A549 (cell line): Measurements from ENCODE around the gene AGXT. TPM values are rescaled to one million over a fixed set of nuclear protein-coding genes. Genes with fewer than 3 reads are reported as not detected.
A peak's percentile ranks its signal among the peaks of the same experiment; 100 is the strongest.

ENCODE experiments used
- ATAC-seq, 2 experiments: fragments of 200-7000 bp in 1 of 2; fragments of >200 bp in 1 of 2; cut with Nextera tagmentation in 1 of 2; cut with Tn5 transposase in 1 of 2; 3 replicates each; pipeline versions ENCODE4 v1.8.0 to v1.9.1; 2018 to 2020; ENCODE audit warnings: mild to moderate bottlenecking in 1 of 2, moderate library complexity in 1 of 2
- CTCF ChIA-PET: fragments of 300-600 bp; sonication (Branson Sonifier 250); formaldehyde crosslinking; extraction: SDS; loops from one replicate; lab custom pipeline; 2021; ENCODE audit warnings: antibody characterized with exemption, inconsistent platforms; lab: Yijun Ruan, JAX
- POLR2A ChIA-PET: fragments of 350-600 bp; formaldehyde crosslinking; extraction: SDS; loops from one replicate; lab custom pipeline; 2021; ENCODE audit warnings: antibody characterized with exemption, inconsistent platforms; lab: Yijun Ruan, JAX
- DNase-seq, 2 experiments: peaks; one replicate each; pipeline versions ENCODE4 v3.0.0 to v3.0.0-alpha.2; 2011 to 2016; ENCODE audit warnings: low read depth in 1 of 2, low spot score in 1 of 2
- FAIRE-seq: peaks from 2 replicates; lab custom pipeline; 2011; peaks lifted over from hg19 to GRCh38; lab: Jason Lieb, UNC
- H3K27ac ChIP-seq, 2 experiments: fragments of >200 bp; sonication (Bioruptor Twin); formaldehyde crosslinking; 3 replicates each; pipeline ENCODE4 v1.5.1; 2016 to 2017
- H3K4me1 ChIP-seq: fragments of >200 bp; sonication (Bioruptor Twin); formaldehyde crosslinking; 3 replicates; pipeline ENCODE4 v1.6.1; 2016
- H3K4me2 ChIP-seq: fragments of >200 bp; sonication (Bioruptor Twin); formaldehyde crosslinking; 3 replicates; pipeline ENCODE4 v1.6.1; 2016
- H3K4me3 ChIP-seq: fragments of >200 bp; sonication (Bioruptor Twin); formaldehyde crosslinking; 3 replicates; pipeline ENCODE4 v1.5.1; 2016
- H3K9me3 ChIP-seq: fragments of >200 bp; sonication (Bioruptor Twin); formaldehyde crosslinking; 3 replicates; pipeline ENCODE4 v1.6.1; 2016
- EP300 ChIP-seq, 2 experiments: fragments of >200 bp; sonication (Bioruptor Twin); formaldehyde crosslinking; IDR thresholded peaks; 2 replicates in 1 of 2; 3 replicates in 1 of 2; pipeline ENCODE4 v1.6.1; 2016 to 2017
- ESRRA ChIP-seq: fragments of 150-350 bp; IDR thresholded peaks from 2 replicates; pipeline ENCODE4 v1.6.1; 2014; ENCODE audit warnings: mild to moderate bottlenecking, low read length, borderline replicate concordance
- FOSB ChIP-seq: fragments of 250-450 bp; sonication (Bioruptor Pico); IDR thresholded peaks from 2 replicates; pipeline ENCODE4 v1.5.0; 2020; ENCODE audit warnings: mild to moderate bottlenecking, moderate library complexity
- FOSL2 ChIP-seq, 2 experiments: fragments of 450-650 bp in 1 of 2; fragments of >200 bp in 1 of 2; sonication (Bioruptor Twin) in 1 of 2; formaldehyde crosslinking; IDR thresholded peaks; 2 replicates each; pipeline versions ENCODE4 v1.5.0 to v1.6.1; 2016 to 2020; ENCODE audit warnings: mild to moderate bottlenecking in 1 of 2, moderate library complexity in 1 of 2
- FOXS1 ChIP-seq: fragments of 250-450 bp; sonication (Bioruptor Pico); IDR thresholded peaks from 2 replicates; pipeline ENCODE4 v1.5.0; 2020; ENCODE audit warnings: mild to moderate bottlenecking, moderate library complexity
- HMGXB4 ChIP-seq: fragments of 250-450 bp; sonication (Bioruptor Pico); IDR thresholded peaks from 2 replicates; pipeline ENCODE4 v1.5.0; 2021; ENCODE audit warnings: mild to moderate bottlenecking, moderate library complexity, borderline replicate concordance
- HOXB13 ChIP-seq: fragments of 250-450 bp; sonication (Bioruptor Pico); IDR thresholded peaks from 2 replicates; pipeline ENCODE4 v1.5.0; 2020; ENCODE audit warnings: low read depth, mild to moderate bottlenecking, moderate library complexity
- HOXB5 ChIP-seq: fragments of 250-450 bp; sonication (Bioruptor Pico); IDR thresholded peaks from 2 replicates; pipeline ENCODE4 v1.5.0; 2020; ENCODE audit warnings: mild to moderate bottlenecking, moderate library complexity
- JUN ChIP-seq, 2 experiments: fragments of >200 bp; sonication (Bioruptor Twin); formaldehyde crosslinking; IDR thresholded peaks; 2 replicates in 1 of 2; 3 replicates in 1 of 2; pipeline ENCODE4 v1.6.1; 2016 to 2017
- KDM5A ChIP-seq: fragments of 200-600 bp; sonication (generic); IDR thresholded peaks from 2 replicates; pipeline ENCODE4 v1.6.1; 2016; ENCODE audit warnings: antibody characterized with exemption, mild to moderate bottlenecking
- MAFK ChIP-seq: fragments of 450-650 bp; IDR thresholded peaks from 2 replicates; pipeline ENCODE4 v1.6.1; 2014; ENCODE audit not compliant: partially characterized antibody
- MAZ ChIP-seq: fragments of 150-350 bp; IDR thresholded peaks from 2 replicates; pipeline ENCODE4 v1.6.1; 2014; ENCODE audit warnings: antibody characterized with exemption, low read depth, low read length, borderline replicate concordance
- MYC ChIP-seq: IDR thresholded peaks from 2 replicates; pipeline ENCODE4 v1.6.1; 2012; ENCODE audit warnings: mild to moderate bottlenecking, inconsistent platforms, low read length, improper control_type of control experiment, borderline replicate concordance
- NFE2L2 ChIP-seq: fragments of 150-350 bp; conservative IDR thresholded peaks from 2 replicates; pipeline ENCODE4 v1.6.1; 2014; ENCODE audit warnings: low read length
- NR3C1 ChIP-seq: fragments of >200 bp; sonication (Bioruptor Twin); formaldehyde crosslinking; IDR thresholded peaks from 3 replicates; pipeline ENCODE4 v1.6.1; 2017
- PHF8 ChIP-seq: fragments of 200-600 bp; sonication (generic); IDR thresholded peaks from 2 replicates; pipeline ENCODE4 v1.6.1; 2016; ENCODE audit warnings: low read depth, mild to moderate bottlenecking, antibody characterized with exemption, moderate library complexity, borderline replicate concordance
- POLR2A ChIP-seq: IDR thresholded peaks from 2 replicates; pipeline ENCODE4 v1.6.1; 2012; ENCODE audit warnings: mild to moderate bottlenecking, low read length
- RCOR1 ChIP-seq: fragments of 150-350 bp; IDR thresholded peaks from 2 replicates; pipeline ENCODE4 v1.6.1; 2014; ENCODE audit warnings: antibody characterized with exemption, low read length, low read depth
- REST ChIP-seq: fragments of 200-600 bp; sonication (generic); IDR thresholded peaks from 2 replicates; pipeline ENCODE4 v1.6.1; 2016; ENCODE audit warnings: antibody characterized with exemption, mild to moderate bottlenecking, moderate library complexity
- RFX5 ChIP-seq: fragments of 450-650 bp; IDR thresholded peaks from 2 replicates; pipeline ENCODE4 v1.7.1; 2014; ENCODE audit warnings: antibody characterized with exemption, mild to moderate bottlenecking, moderate library complexity
- TFCP2L1 ChIP-seq: fragments of 250-450 bp; sonication (Bioruptor Pico); IDR thresholded peaks from 2 replicates; pipeline ENCODE4 v1.5.0; 2021; ENCODE audit warnings: mild to moderate bottlenecking
- TP53 ChIP-seq: fragments of 250-450 bp; sonication (Bioruptor Pico); IDR thresholded peaks from 2 replicates; pipeline ENCODE4 v1.5.0; 2021; ENCODE audit warnings: mild to moderate bottlenecking, moderate library complexity
- ZFP36 ChIP-seq: fragments of 450-650 bp; IDR thresholded peaks from 2 replicates; pipeline ENCODE4 v1.6.1; 2014; ENCODE audit warnings: borderline replicate concordance; ENCODE audit not compliant: partially characterized antibody
- ZSCAN20 ChIP-seq: fragments of 250-450 bp; sonication (Bioruptor Pico); IDR thresholded peaks from 2 replicates; pipeline ENCODE4 v1.8.0; 2022; ENCODE audit warnings: mild to moderate bottlenecking, moderate library complexity
- WGBS: methylation state at CpG from one replicate; pipeline ENCODE4 v1.1.6; 2017; ENCODE audit errors: missing lambda C conversion rate; 5-methylcytosine and 5-hydroxymethylcytosine counted together
- polyA plus RNA-seq, 4 experiments: library from polyadenylated mRNA; depleted of rRNA in 3 of 4; stranded (reverse); fragments of >200 nt; fragmentation: RNase III in 1 of 4; extraction: RNeasy Plus Mini Kit Qiagen cat#74134 plus additional on column Dnase treatment in 1 of 4; gene quantifications; 2 replicates in 3 of 4; 3 replicates in 1 of 4; pipeline ENCODE4 v1.2.3, GENCODE V29; 2011 to 2017
- TF ChIP-seq, protein P1 (sequence below): IDR thresholded peaks from 2 replicates; pipeline ENCODE4 v1.6.1; 2012
- TF ChIP-seq, protein P2 (sequence below): fragments of 450-650 bp; IDR thresholded peaks from 2 replicates; pipeline ENCODE4 v1.6.1; 2014; ENCODE audit warnings: antibody characterized with exemption

Gene AGXT
- polyA plus RNA-seq, 2 of the 4 experiments (the other 2 are of a cell fraction): not detected

DNA sequence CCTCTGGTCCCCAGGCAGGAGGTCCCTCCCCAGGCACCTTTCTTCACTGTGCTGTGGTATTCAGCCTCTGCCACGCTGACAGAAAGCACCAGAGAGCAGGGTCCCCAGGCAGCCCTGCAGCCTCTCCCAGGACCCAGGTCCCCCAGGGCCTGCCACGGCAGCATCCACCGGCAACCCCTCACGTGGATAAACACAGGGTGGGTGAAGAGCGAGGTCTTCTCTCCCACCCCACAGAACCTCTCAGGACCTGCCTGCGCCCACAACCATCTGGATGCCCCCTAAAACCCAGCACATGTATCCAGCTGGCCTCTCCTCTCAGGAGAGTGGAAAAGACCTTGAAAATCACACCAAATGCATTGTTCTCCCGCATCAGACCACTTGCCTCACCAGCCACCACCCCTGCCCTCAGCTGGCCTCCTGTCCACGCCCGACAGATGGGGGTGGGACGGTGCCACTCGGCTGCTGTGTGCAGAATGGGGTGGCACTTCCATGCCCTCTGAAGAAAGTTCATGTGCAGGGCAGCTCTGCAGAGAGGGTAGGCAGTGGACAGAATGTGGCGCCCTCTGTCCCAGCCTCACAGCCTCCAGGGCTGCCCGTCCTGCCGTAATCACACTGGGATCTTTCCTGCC lies 33.5 kb downstream of the AGXT start:
- FAIRE-seq: no peak
- TF ChIP-seq ZFP36 (no peak), MAZ (no peak), TFCP2L1 (CRISPR knock-in tag) (no peak), HMGXB4 (CRISPR knock-in tag) (no peak), FOSB (CRISPR knock-in tag) (no peak), EP300 (IDR thresholded peaks at IDR 0.05) (no peak), TP53 (CRISPR knock-in tag) (no peak), FOSL2 (IDR thresholded peaks at IDR 0.05) (no peak), FOSL2 (CRISPR knock-in tag; IDR thresholded peaks at IDR 0.05) (no peak), JUN (IDR thresholded peaks at IDR 0.05) (no peak), RCOR1 (no peak), HOXB5 (no peak), PHF8 (no peak), NR3C1 (no peak), ESRRA (no peak), MAFK (no peak)
- TF ChIP-seq, protein P1, sequence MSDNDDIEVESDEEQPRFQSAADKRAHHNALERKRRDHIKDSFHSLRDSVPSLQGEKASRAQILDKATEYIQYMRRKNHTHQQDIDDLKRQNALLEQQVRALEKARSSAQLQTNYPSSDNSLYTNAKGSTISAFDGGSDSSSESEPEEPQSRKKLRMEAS: no peak
- TF ChIP-seq, protein P2, sequence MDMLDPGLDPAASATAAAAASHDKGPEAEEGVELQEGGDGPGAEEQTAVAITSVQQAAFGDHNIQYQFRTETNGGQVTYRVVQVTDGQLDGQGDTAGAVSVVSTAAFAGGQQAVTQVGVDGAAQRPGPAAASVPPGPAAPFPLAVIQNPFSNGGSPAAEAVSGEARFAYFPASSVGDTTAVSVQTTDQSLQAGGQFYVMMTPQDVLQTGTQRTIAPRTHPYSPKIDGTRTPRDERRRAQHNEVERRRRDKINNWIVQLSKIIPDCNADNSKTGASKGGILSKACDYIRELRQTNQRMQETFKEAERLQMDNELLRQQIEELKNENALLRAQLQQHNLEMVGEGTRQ: no peak
- WGBS: 66% methylated on average over 14 of the region's 14 CpGs
- CTCF ChIA-PET: interaction anchor here (1.6 to 8.6 kb wide), 2 partner anchors 11 kb away, joined by 4 to 43 read pairs; no protein-coding TSS in a partner anchor
- H3K4me1 ChIP-seq: peaks cover under 1% of the 10 kb centered on the region; the same call in 2 of the 3 replicates
- peak in 1 of 2 experiments; percentile 17; a peak in 2 of 6 replicates for ATAC-seq
- H3K4me3 ChIP-seq: no peak overlapping the region
- H3K9me3 ChIP-seq: no peaks in the 10 kb centered on the region
- H3K4me2 ChIP-seq: no peak overlapping the region
- H3K27ac ChIP-seq: no peak overlapping the region
- DNase-seq: no peak
- POLR2A ChIA-PET: no interaction called here

DNA sequence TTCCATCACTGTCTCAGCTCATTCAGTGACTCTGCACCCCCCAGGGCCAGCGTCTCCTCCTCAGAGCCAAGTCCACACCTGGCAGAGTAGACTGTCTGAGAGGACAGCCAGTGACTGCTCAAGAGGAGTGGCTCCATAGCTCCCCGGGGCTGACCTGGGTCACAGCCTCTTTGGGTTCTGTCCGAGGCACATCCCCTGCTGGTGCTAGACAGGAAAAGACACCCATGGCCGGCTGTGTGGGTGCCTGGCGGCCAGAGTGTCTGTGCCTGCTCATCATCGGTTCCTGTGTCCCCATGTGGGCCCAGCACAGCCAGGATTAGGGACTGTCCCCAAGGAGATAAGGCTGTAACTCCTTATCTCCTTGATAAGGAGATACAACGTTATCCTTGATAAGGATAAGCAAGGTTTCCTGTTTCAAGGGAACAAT lies 34.0 kb downstream of the AGXT start:
- DNase-seq: no peak
- WGBS: 22% methylated on average over 3 of the region's 7 CpGs
- peak; percentile 3 to 32; a peak in 3 of 6 replicates for ATAC-seq
- CTCF ChIA-PET: interaction anchor here (1.6 to 8.6 kb wide), 3 partner anchors 11 to 81 kb away, joined by 3 to 43 read pairs (median 4); no protein-coding TSS in a partner anchor
- H3K4me2 ChIP-seq: no peak overlapping the region
- H3K9me3 ChIP-seq: no peaks in the 10 kb centered on the region
- FAIRE-seq: no peak
- H3K4me3 ChIP-seq: no peak overlapping the region
- POLR2A ChIA-PET: no interaction called here
- no peak overlapping the region for H3K27ac ChIP-seq
- H3K4me1 ChIP-seq: no peaks in the 10 kb centered on the region
- TF ChIP-seq ZSCAN20 (CRISPR knock-in tag) (no peak), REST (no peak), RFX5 (no peak), MYC (no peak), FOSL2 (IDR thresholded peaks at IDR 0.05) (no peak), FOSL2 (CRISPR knock-in tag; IDR thresholded peaks at IDR 0.05) (no peak), MAZ (no peak), KDM5A (no peak), PHF8 (no peak), FOXS1 (no peak), POLR2A (no peak), HMGXB4 (CRISPR knock-in tag) (no peak), NFE2L2 (no peak), HOXB13 (no peak), ESRRA (no peak)
- TF ChIP-seq, protein P1: no peak
